NB4 (cell line): ENCODE results near the gene WIPF1.

Source experiments
- CTCF ChIP-seq: IDR thresholded peaks from one replicate; pipeline ENCODE4 v1.5.1; 2012; ENCODE audit warnings: low read depth, low read length
- MYC ChIP-seq: IDR thresholded peaks from 2 replicates; pipeline ENCODE4 v1.6.1; 2011; ENCODE audit warnings: low read depth, low read length
- POLR2A ChIP-seq: IDR thresholded peaks from 2 replicates; pipeline ENCODE4 v1.6.1; 2011; ENCODE audit warnings: mild to moderate bottlenecking; ENCODE audit not compliant: insufficient read length; ENCODE audit errors: extremely low read depth
- TF ChIP-seq, protein P1 (sequence below): IDR thresholded peaks from 2 replicates; pipeline ENCODE4 v1.6.1; 2011; ENCODE audit warnings: low read depth, low read length

DNA sequence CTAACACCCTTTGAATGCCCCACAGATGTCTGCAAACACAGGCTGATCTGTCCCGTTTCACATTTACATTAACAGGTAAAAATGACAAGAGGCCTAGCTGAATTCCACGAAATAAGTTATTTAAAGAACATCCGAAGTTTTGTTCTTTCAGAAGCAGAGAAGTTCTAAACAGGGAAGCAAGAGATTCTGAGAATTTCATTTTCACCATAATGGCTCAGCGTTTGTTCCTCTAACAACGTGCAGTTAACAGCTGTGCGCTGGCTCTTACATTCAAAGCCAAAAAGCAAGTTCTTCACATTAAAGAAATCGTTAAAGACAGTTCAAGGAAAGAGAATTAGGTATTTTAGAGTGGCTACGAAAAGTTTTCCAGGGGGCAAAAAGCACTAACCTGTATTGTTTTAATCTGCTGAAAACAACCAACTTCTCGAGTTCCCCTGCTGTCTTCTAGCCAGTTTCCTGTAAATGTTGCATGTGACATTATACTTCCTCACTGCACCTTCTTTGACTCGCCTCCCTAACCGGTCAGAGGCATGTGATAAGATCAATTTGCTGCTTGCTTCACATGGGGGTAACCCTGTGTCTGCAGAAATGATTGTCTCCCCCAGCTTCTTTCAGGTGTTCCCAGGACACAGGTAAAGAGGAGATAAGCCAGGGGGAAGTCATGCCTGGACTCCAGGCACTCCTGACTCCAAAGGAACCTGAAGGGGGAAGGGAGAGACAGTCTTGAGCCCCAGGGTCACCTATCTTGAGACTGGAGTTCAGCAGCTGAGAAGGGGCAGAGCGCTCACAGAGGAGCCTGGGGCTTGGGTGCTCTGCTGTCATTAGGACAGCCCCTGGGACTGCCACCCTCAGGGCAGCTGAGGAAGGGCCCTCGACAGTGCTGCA is 36.8 kb upstream of the WIPF1 start:
- TF ChIP-seq, protein P1, sequence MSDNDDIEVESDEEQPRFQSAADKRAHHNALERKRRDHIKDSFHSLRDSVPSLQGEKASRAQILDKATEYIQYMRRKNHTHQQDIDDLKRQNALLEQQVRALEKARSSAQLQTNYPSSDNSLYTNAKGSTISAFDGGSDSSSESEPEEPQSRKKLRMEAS: peak; percentile 87
- peak; percentile 32 for TF ChIP-seq CTCF
- peak; percentile 89 for TF ChIP-seq MYC
- TF ChIP-seq POLR2A: peak; percentile 51
